ENCODE results near the gene RHOBTB3.

The RHOBTB3 gene

GRCh38 chr5:95725071-95725820, 5.9 kb upstream of the RHOBTB3 start:
- no peaks in the 10 kb centered on the region for H3K9me3 Mint-ChIP-seq
- H3K36me3 Mint-ChIP-seq, result no peaks in the 10 kb centered on the region
- no peak overlapping the region for H3K27ac Mint-ChIP-seq
- peaks cover 2% of the 10 kb centered on the region for H3K27me3 Mint-ChIP-seq
- no peak overlapping the region for H3K4me3 Mint-ChIP-seq
- H3K4me1 Mint-ChIP-seq, result peaks cover 23% of the 10 kb centered on the region
- no peak for ATAC-seq

- Mint-ChIP-seq H3K36me3 (no peaks in the 10 kb centered on the region), H3K9me3 (no peaks in the 10 kb centered on the region), H3K27me3 (peaks cover 8% of the 10 kb centered on the region), H3K27ac (no peak overlapping the region), H3K4me3 (no peak overlapping the region), H3K4me1 (peaks cover 30% of the 10 kb centered on the region)
- ATAC-seq, result no peak
Observed at GRCh38 chr5:95725937-95726810, 5.0 kb upstream of the RHOBTB3 start.

- no peak for ATAC-seq
- Mint-ChIP-seq H3K36me3 (no peaks in the 10 kb centered on the region), H3K4me3 (no peak overlapping the region), H3K27me3 (peaks cover 15% of the 10 kb centered on the region), H3K4me1 (peaks cover 36% of the 10 kb centered on the region), H3K27ac (no peak overlapping the region), H3K9me3 (no peaks in the 10 kb centered on the region)
Observed at GRCh38 chr5:95726811-95727763, 4.0 kb upstream of the RHOBTB3 start.

GRCh38 chr5:95727764-95728191, 3.4 kb upstream of the RHOBTB3 start:
- no peak overlapping the region for H3K4me3 Mint-ChIP-seq
- H3K36me3 Mint-ChIP-seq, result no peaks in the 10 kb centered on the region
- ATAC-seq, result no peak
- no peak overlapping the region for H3K27ac Mint-ChIP-seq
- no peaks in the 10 kb centered on the region for H3K9me3 Mint-ChIP-seq
- peaks cover 16% of the 10 kb centered on the region for H3K27me3 Mint-ChIP-seq
- peaks cover 38% of the 10 kb centered on the region for H3K4me1 Mint-ChIP-seq

GRCh38 chr5:95728494-95729114, 2.5 kb upstream of the RHOBTB3 start:
- Mint-ChIP-seq H3K27ac (no peak overlapping the region), H3K9me3 (no peaks in the 10 kb centered on the region), H3K27me3 (peaks cover 16% of the 10 kb centered on the region), H3K4me1 (peaks cover 38% of the 10 kb centered on the region), H3K4me3 (no peak overlapping the region), H3K36me3 (no peaks in the 10 kb centered on the region)
- no peak for ATAC-seq

- Mint-ChIP-seq H3K27ac (no peak overlapping the region), H3K27me3 (peaks cover 16% of the 10 kb centered on the region), H3K36me3 (no peaks in the 10 kb centered on the region), H3K9me3 (no peaks in the 10 kb centered on the region), H3K4me3 (no peak overlapping the region), H3K4me1 (peaks cover 38% of the 10 kb centered on the region)
- ATAC-seq, result no peak
Observed at GRCh38 chr5:95729115-95730010, 1.8 kb upstream of the RHOBTB3 start.

GRCh38 chr5:95730011-95730700, 980 bp upstream of the RHOBTB3 start:
- no peak for ATAC-seq
- H3K27me3 Mint-ChIP-seq, result peaks cover 16% of the 10 kb centered on the region
- peak overlapping the region; percentile 90 for H3K4me3 Mint-ChIP-seq
- H3K27ac Mint-ChIP-seq, result peak overlapping the region; percentile 78
- H3K4me1 Mint-ChIP-seq, result peaks cover 38% of the 10 kb centered on the region
- H3K9me3 Mint-ChIP-seq, result no peaks in the 10 kb centered on the region
- no peaks in the 10 kb centered on the region for H3K36me3 Mint-ChIP-seq

- Mint-ChIP-seq H3K9me3 (no peaks in the 10 kb centered on the region), H3K4me1 (peaks cover 35% of the 10 kb centered on the region), H3K4me3 (peak overlapping the region; percentile 86), H3K27ac (peak overlapping the region; percentile 78), H3K36me3 (no peaks in the 10 kb centered on the region), H3K27me3 (peaks cover 16% of the 10 kb centered on the region)
- peak; percentile 72 for ATAC-seq
Observed at GRCh38 chr5:95731571-95732554, 727 bp downstream of the RHOBTB3 start.

GRCh38 chr5:95733107-95733665, 2.0 kb downstream of the RHOBTB3 start:
- H3K27me3 Mint-ChIP-seq, result peaks cover 16% of the 10 kb centered on the region
- peaks cover 27% of the 10 kb centered on the region for H3K4me1 Mint-ChIP-seq
- ATAC-seq, result no peak
- H3K27ac Mint-ChIP-seq, result no peak overlapping the region
- no peaks in the 10 kb centered on the region for H3K36me3 Mint-ChIP-seq
- no peak overlapping the region for H3K4me3 Mint-ChIP-seq
- H3K9me3 Mint-ChIP-seq, result no peaks in the 10 kb centered on the region

- ATAC-seq, result no peak
- H3K4me1 Mint-ChIP-seq, result peaks cover 32% of the 10 kb centered on the region
Observed at GRCh38 chr5:95734187-95734586, 3.1 kb downstream of the RHOBTB3 start.

GRCh38 chr5:95734906-95735305, 3.8 kb downstream of the RHOBTB3 start:
- Mint-ChIP-seq H3K27me3 (peaks cover 16% of the 10 kb centered on the region), H3K4me1 (peaks cover 37% of the 10 kb centered on the region), H3K27ac (no peak overlapping the region), H3K4me3 (no peak overlapping the region), H3K9me3 (peaks cover 9% of the 10 kb centered on the region), H3K36me3 (peaks cover 12% of the 10 kb centered on the region)
- ATAC-seq, result no peak

More at GRCh38 chr5:95734187-95734586, 3.1 kb downstream of the RHOBTB3 start:
- peaks cover 5% of the 10 kb centered on the region for H3K9me3 Mint-ChIP-seq
- H3K27ac Mint-ChIP-seq, result no peak overlapping the region
- H3K36me3 Mint-ChIP-seq, result peaks cover 6% of the 10 kb centered on the region
- H3K27me3 Mint-ChIP-seq, result peaks cover 16% of the 10 kb centered on the region
- no peak overlapping the region for H3K4me3 Mint-ChIP-seq

- peaks cover 13% of the 10 kb centered on the region for H3K27me3 Mint-ChIP-seq
- H3K4me1 Mint-ChIP-seq, result peaks cover 38% of the 10 kb centered on the region
- peaks cover 12% of the 10 kb centered on the region for H3K9me3 Mint-ChIP-seq
- no peak overlapping the region for H3K4me3 Mint-ChIP-seq
- no peak for ATAC-seq
- H3K36me3 Mint-ChIP-seq, result peaks cover 17% of the 10 kb centered on the region
- no peak overlapping the region for H3K27ac Mint-ChIP-seq
Observed at GRCh38 chr5:95735406-95735805, 4.3 kb downstream of the RHOBTB3 start.

Data from stimulated activated memory B cell treated with anti-CD40 and anti-IgM and Interleukin-4, amounts not matched to agents 10 μg/mL and 1 μg/mL and 100 μg/mL, for 72 hours (primary cell).